ENCODE data around the gene PARD6B. TPM values are rescaled to one million over a fixed set of nuclear protein-coding genes. Genes with fewer than 3 reads are reported as not detected.
"Not testable (repeated sequence)": the region's sequence is repeated elsewhere in the genome, so short reads cannot be mapped to it uniquely, and the experiment has no call there.

The PARD6B gene
- total RNA-seq, 1 donor from 2014 or later: 6.0 TPM

DNA sequence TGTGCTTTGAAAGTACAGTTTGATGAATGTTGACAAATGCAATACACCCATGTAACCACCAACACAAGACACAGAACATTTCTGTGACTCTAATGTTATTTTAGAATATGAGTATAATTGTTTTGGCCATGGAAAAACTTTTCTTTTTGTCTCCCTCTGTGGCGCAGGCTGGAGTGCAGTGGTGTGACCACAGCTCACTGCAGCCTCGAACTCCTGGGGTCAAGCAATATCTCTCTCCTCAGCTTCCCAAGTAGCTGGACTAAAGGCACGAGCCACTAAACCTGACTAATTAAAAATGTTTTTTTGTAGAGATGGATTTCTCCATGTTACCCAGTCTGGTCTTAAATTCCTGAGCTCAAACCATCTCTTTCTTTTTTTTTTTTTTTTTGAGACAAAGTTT lies 43.1 kb downstream of the PARD6B start:
- Mint-ChIP-seq H3K27ac (no peak overlapping the region), H3K4me1 (no peaks in the 10 kb centered on the region)

GRCh38 chr20:50776122-50776817 lies 44.9 kb downstream of the PARD6B start:
- Mint-ChIP-seq H3K9me3 (no peaks in the 10 kb centered on the region), H3K27me3 (peaks cover 8% of the 10 kb centered on the region), H3K36me3 (ENCODE audit: low read depth) (no peaks in the 10 kb centered on the region), H3K27ac (no peak overlapping the region), H3K4me3 (no peak overlapping the region), H3K4me1 (no peaks in the 10 kb centered on the region)
- no peak for DNase-seq
- intact Hi-C loops (cut with micrococcal nuclease): no loop called here

More for the DNA sequence above, 43.1 kb downstream of the PARD6B start:
- DNase-seq: no peak
- no peaks in the 10 kb centered on the region for H3K36me3 Mint-ChIP-seq (ENCODE audit: low read depth)
- no peak overlapping the region for H3K4me3 Mint-ChIP-seq
- peaks cover 6% of the 10 kb centered on the region for H3K27me3 Mint-ChIP-seq
- intact Hi-C loops (cut with micrococcal nuclease): no loop called here
- H3K9me3 Mint-ChIP-seq: no peaks in the 10 kb centered on the region

DNA sequence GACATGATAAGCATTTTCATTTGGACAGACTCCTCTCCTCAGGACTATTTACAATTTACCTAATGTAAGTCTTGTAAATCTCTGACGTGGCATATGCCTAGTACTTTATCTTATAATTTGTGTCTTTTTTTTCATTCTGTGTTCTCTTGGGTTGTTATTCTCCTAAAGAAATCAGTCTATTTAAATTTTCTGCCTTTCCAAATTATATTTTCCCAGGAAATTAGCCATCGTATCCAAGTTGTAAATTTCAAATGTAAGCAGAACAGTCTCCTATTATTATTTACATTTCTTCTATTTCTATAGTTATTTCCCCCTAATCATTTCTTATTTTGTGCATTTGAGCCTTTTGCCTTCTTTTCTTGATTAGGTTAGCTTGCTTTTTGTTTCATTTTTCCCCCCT lies 46.0 kb downstream of the PARD6B start:
- intact Hi-C loops (cut with micrococcal nuclease): no loop called here
- Mint-ChIP-seq H3K36me3 (ENCODE audit: low read depth) (no peaks in the 10 kb centered on the region), H3K27me3 (peaks cover 10% of the 10 kb centered on the region), H3K4me3 (no peak overlapping the region), H3K4me1 (no peaks in the 10 kb centered on the region), H3K27ac (no peak overlapping the region), H3K9me3 (no peaks in the 10 kb centered on the region)
- no peak for DNase-seq

- H3K4me1 Mint-ChIP-seq; H3K4me3 Mint-ChIP-seq; H3K27ac Mint-ChIP-seq; H3K9me3 Mint-ChIP-seq; DNase-seq; intact Hi-C loops (cut with micrococcal nuclease); H3K36me3 Mint-ChIP-seq (ENCODE audit: low read depth): not testable (repeated sequence)
- peaks cover 10% of the 10 kb centered on the region for H3K27me3 Mint-ChIP-seq
Measured at GRCh38 chr20:50778994-50779393, 47.6 kb downstream of the PARD6B start.

DNA sequence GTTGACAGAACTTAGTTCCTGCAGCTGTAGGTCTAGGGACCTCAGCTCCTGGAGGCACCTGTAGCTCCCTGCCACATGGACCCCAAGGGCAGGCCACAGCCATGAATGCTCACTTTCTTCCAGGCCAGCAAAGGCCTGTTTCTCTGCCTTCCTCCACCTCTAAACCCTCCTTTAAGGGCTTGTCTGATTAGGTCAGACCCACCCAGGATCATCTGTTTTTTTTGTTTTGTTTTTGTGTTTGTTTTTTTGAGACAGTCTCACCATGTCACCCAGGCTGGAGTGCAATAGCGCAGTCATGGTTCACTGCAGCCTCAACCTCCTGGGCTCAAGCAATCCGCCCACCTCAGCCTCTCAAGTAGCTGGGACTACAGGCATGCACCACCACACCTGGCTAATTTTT lies 52.0 kb downstream of the PARD6B start:
- Mint-ChIP-seq H3K4me3 (no peak overlapping the region), H3K4me1 (no peaks in the 10 kb centered on the region), H3K9me3 (no peaks in the 10 kb centered on the region), H3K27me3 (peaks cover 10% of the 10 kb centered on the region), H3K27ac (no peak overlapping the region), H3K36me3 (ENCODE audit: low read depth) (no peaks in the 10 kb centered on the region)
- no peak for DNase-seq
- intact Hi-C loops (cut with micrococcal nuclease): no loop called here

- no peak for DNase-seq
- Mint-ChIP-seq H3K9me3 (no peaks in the 10 kb centered on the region), H3K27ac (no peak overlapping the region), H3K4me1 (no peaks in the 10 kb centered on the region), H3K27me3 (peaks cover 10% of the 10 kb centered on the region), H3K36me3 (ENCODE audit: low read depth) (no peaks in the 10 kb centered on the region), H3K4me3 (no peak overlapping the region)
- intact Hi-C loops (cut with micrococcal nuclease): no loop called here
Measured at GRCh38 chr20:50783903-50784302, 52.5 kb downstream of the PARD6B start.

DNA sequence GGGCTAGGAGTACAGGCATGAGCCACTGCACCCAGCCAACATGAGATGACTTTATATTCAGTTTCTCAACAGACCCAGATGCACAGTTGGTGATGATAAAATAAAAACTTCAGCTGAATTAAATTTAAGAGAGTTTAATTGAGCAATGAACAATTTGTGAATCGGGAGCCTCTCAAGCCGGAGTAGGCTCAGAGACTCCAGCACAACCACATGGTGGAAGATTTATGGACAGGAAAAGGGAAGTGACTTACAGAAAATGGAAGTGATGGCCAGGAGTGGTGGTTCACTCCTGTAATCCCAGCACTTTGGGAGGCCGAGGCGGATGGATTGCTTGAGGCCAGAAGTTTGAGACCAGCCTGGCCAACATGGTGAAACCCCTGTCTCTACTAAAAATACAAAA lies 53.1 kb downstream of the PARD6B start:
- no peaks in the 10 kb centered on the region for H3K36me3 Mint-ChIP-seq (ENCODE audit: low read depth)
- peaks cover 8% of the 10 kb centered on the region for H3K27me3 Mint-ChIP-seq
- DNase-seq: no peak
- no peak overlapping the region for H3K4me3 Mint-ChIP-seq
- no peaks in the 10 kb centered on the region for H3K9me3 Mint-ChIP-seq
- intact Hi-C loops (cut with micrococcal nuclease): no loop called here
- H3K27ac Mint-ChIP-seq: no peak overlapping the region
- no peaks in the 10 kb centered on the region for H3K4me1 Mint-ChIP-seq

DNA sequence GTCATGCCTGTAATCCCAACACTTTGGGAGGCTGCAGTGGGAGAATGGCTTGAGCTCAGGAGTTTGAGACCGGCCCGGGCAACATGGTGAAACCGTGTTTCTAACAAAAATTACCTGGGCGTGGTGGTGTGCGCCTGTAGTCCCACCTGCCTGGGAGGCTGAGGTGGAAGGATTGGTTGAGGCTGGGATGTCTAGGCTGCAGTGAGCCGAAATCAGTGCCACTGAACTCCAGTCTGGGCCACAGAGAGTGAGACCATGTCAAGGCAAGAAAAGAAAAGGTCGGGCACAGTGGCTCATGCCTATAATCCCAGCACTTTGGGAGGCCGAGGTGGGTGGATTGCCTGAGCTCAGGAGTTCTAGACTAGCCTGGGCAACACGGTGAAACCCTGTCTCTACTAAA lies 55.3 kb downstream of the PARD6B start:
- Mint-ChIP-seq H3K4me3 (no peak overlapping the region), H3K9me3 (no peaks in the 10 kb centered on the region), H3K27me3 (peaks cover 4% of the 10 kb centered on the region), H3K4me1 (peaks cover 3% of the 10 kb centered on the region), H3K27ac (no peak overlapping the region), H3K36me3 (ENCODE audit: low read depth) (no peaks in the 10 kb centered on the region)
- DNase-seq: no peak
- intact Hi-C loops (cut with micrococcal nuclease): no loop called here

- Mint-ChIP-seq H3K9me3 (no peaks in the 10 kb centered on the region), H3K4me1 (peaks cover 3% of the 10 kb centered on the region), H3K27me3 (peaks cover 3% of the 10 kb centered on the region), H3K27ac (no peak overlapping the region), H3K36me3 (ENCODE audit: low read depth) (no peaks in the 10 kb centered on the region), H3K4me3 (no peak overlapping the region)
- intact Hi-C loops (cut with micrococcal nuclease): no loop called here
- DNase-seq: no peak
Measured at GRCh38 chr20:50787181-50787580, 55.8 kb downstream of the PARD6B start.

DNA sequence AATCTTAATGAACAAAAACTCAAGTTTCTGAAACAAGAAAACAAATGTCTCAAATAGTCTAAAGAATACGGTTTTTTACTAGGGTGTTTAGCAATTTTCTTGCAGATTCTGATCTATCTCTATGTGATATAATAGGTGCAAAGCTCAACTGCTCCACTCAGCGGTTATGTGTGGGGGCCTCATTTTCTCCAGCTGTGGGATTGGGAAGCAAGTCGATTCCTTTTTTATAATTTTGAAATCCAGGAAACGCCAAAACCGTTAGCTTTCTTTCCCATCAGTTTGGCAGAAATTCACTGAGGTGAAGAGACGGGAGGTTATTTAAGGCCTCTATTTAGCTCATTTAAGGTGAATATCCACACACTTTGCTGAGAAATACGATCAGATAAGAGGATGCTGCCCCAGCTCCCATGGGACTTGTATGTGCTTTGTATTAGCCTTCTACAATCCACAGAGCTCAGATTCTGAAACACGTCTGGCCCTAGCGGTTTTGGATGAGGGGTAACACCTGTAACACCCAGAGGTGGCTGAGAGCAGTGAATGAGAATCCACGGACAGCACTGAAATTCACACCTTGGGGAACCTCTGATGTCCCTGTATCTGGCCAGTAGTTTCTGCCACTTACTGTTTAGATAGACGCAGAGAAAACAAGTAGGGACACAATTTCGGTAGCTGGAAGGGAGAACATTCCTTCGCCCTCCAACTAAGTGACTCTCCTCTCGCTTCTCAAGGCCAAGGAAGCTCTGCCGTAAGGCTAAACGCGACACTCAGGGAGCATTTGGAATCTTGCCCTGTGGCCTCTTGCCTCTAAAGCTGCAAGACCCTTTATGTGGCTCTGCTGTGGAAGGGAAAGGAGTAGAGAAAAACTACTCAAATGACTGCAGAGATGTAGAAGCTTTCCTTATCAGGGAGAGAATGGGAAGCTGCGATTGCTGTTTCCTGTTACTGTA lies 56.9 kb downstream of the PARD6B start:
- H3K4me3 Mint-ChIP-seq: no peak overlapping the region
- peaks cover 6% of the 10 kb centered on the region for H3K4me1 Mint-ChIP-seq

DNA sequence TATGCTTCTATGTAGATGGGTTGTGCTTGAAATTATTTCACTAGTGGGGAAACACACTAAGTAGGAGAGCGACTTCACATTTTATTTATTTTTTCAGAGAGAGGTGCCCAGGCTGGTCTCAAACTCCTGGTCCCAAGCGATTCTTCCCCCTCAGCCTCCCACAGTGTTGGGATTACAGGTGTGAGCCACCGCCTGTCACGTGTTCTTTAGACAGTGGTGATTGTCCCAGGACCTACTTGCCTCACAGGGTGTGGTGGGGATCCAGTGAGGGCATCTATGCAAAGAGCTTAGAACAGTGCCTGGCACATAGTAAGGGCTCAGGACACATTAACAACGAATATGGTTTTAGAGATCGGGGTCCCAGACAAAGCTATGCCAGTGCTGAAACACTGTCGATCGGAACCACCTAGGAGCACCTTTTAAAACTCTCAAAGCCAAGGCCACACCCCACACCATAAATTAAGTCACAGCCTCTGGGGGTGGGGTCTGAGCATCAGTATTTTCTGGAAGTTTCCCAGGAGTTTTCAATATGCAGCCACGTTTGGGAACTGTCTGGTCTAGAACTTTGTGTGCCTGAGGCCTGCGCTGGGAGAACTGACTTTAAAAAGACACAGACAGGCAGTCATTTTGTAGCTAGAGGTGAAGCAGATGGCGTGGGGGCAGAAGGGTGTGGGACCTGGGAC lies 58.7 kb downstream of the PARD6B start:
- H3K27ac Mint-ChIP-seq: peak overlapping the region; percentile 69
- DNase-seq: no peak

More for the DNA sequence above, 56.9 kb downstream of the PARD6B start:
- intact Hi-C loops (cut with micrococcal nuclease): no loop called here
- no peak overlapping the region for H3K27ac Mint-ChIP-seq
- no peaks in the 10 kb centered on the region for H3K9me3 Mint-ChIP-seq
- no peak for DNase-seq
- H3K36me3 Mint-ChIP-seq (ENCODE audit: low read depth): no peaks in the 10 kb centered on the region
- H3K27me3 Mint-ChIP-seq: peaks cover 8% of the 10 kb centered on the region

DNA sequence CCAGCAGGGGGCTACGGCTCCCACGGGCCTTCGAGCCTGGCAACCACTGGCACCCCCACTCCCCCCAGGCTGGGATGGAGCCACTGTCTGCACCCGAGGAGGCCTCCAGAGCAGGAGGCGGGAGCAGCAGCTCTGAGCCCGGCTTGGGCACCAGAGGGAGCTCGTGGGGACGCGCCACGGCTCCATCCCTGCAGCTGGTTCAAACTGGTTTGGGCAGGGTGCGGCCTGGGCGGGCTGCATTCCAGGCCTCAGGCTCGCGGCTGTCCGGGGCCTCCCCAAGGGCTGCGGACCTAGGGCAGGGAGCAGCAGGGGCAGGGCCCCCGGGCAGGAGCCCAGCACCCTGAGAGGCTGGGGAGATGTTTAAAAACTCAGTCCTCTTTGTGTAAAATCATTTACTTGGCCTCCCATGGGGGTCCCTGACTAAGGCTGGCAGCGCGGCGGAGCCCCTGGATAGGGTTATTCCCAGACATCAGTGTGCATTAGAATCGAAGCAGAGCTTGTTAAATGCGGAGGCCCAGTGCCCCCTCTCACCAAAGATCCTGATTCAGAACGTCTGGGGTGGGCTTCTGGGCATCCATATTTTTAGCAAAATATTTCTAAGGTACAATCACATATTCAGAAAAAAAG lies 59.4 kb downstream of the PARD6B start:
- Mint-ChIP-seq H3K4me3 (no peak overlapping the region), H3K9me3 (no peaks in the 10 kb centered on the region), H3K4me1 (peaks cover 11% of the 10 kb centered on the region), H3K27ac (peak overlapping the region; percentile 69), H3K36me3 (ENCODE audit: low read depth) (no peaks in the 10 kb centered on the region), H3K27me3 (peaks cover 4% of the 10 kb centered on the region)
- DNase-seq: peak; percentile 93
- intact Hi-C loops (cut with micrococcal nuclease): loop anchor here (1.0 to 5.0 kb wide), 5 partner anchors 58 to 516 kb away; partner anchors contain the start of gene PARD6B

More for the DNA sequence above, 58.7 kb downstream of the PARD6B start:
- Mint-ChIP-seq H3K36me3 (ENCODE audit: low read depth) (no peaks in the 10 kb centered on the region), H3K9me3 (no peaks in the 10 kb centered on the region), H3K27me3 (peaks cover 4% of the 10 kb centered on the region), H3K4me3 (no peak overlapping the region), H3K4me1 (peaks cover 8% of the 10 kb centered on the region)
- intact Hi-C loops (cut with micrococcal nuclease): loop anchor here (1.0 to 5.0 kb wide), 5 partner anchors 58 to 517 kb away; partner anchors contain the start of gene PARD6B

Data from activated CD4-positive, alpha-beta T cell treated with anti-CD3 and anti-CD28 coated beads, Interleukin-2, amount 10 ng/mL, durations not matched to agents 24 days and 14 days (primary cell).